ACC112 (cell line): ENCODE results near the gene SLC25A4.

ENCODE experiments used
- H2AFZ ChIP-seq: fragments of 200-600 bp; sonication (generic); one replicate; pipeline ENCODE4 v1.6.0; 2017; ENCODE audit warnings: antibody characterized with exemption, low read length; ENCODE audit not compliant: unreplicated experiment
- H3K27ac ChIP-seq: fragments of 200-600 bp; sonication (generic); 2 replicates; pipeline ENCODE4 v1.5.1; 2014; ENCODE audit warnings: low read depth, mild to moderate bottlenecking, antibody characterized with exemption, low read length, moderate library complexity
- H3K27me3 ChIP-seq: fragments of 200-600 bp; sonication (generic); 2 replicates; pipeline ENCODE4 v1.6.1; 2014; ENCODE audit warnings: mild to moderate bottlenecking, antibody characterized with exemption, low read length, moderate library complexity, mixed read lengths; ENCODE audit not compliant: insufficient read depth
- H3K36me3 ChIP-seq: fragments of 200-600 bp; sonication (generic); 2 replicates; pipeline ENCODE4 v1.6.1; 2016; ENCODE audit warnings: mild to moderate bottlenecking, antibody characterized with exemption, low read length, moderate library complexity, mixed read lengths; ENCODE audit not compliant: insufficient read depth
- H3K4me1 ChIP-seq: fragments of 200-600 bp; sonication (generic); one replicate; pipeline ENCODE4 v1.6.1; 2016; ENCODE audit warnings: low read length, mixed read lengths; ENCODE audit not compliant: insufficient read depth, unreplicated experiment, control insufficient read depth
- H3K4me3 ChIP-seq: fragments of 200-600 bp; sonication (generic); 2 replicates; pipeline ENCODE4 v1.5.1; 2014; ENCODE audit warnings: mild to moderate bottlenecking, low read depth, low read length
- H3K79me2 ChIP-seq: fragments of 200-600 bp; sonication (generic); one replicate; pipeline ENCODE4 v1.6.0; 2016; ENCODE audit warnings: low read length; ENCODE audit not compliant: control insufficient read depth, unreplicated experiment, insufficient read depth

The SLC25A4 gene

GRCh38 chr4:185142912-185143600 lies at the start of gene SLC25A4:
Gene SLC25A4, plus strand, starts transcription at chr4:185143266. Its CDS starts 107 bp downstream, at chr4:185143373.
- H3K27me3 ChIP-seq = no peaks in the 10 kb centered on the region
- peaks cover 18% of the 10 kb centered on the region for H3K4me1 ChIP-seq
- H3K36me3 ChIP-seq = no peaks in the 10 kb centered on the region
- H3K4me3 ChIP-seq = peak within 1 kb of the TSS; percentile 87
- no peak within 1 kb of the TSS for H3K27ac ChIP-seq
- peaks cover 7% of the 10 kb centered on the region for H3K79me2 ChIP-seq
- peak within 1 kb of the TSS; percentile 92 for H2AFZ ChIP-seq

GRCh38 chr4:185093603-185094002 lies 49.5 kb upstream of the SLC25A4 start:
- no peaks in the 10 kb centered on the region for H3K4me1 ChIP-seq
- H2AFZ ChIP-seq = no peak overlapping the region
- H3K36me3 ChIP-seq = no peaks in the 10 kb centered on the region
- H3K79me2 ChIP-seq = no peaks in the 10 kb centered on the region
- peaks cover 6% of the 10 kb centered on the region; the same call in 1 of the 2 replicates for H3K27me3 ChIP-seq
- H3K4me3 ChIP-seq = no peak overlapping the region
- H3K27ac ChIP-seq = no peak overlapping the region

- H3K79me2 ChIP-seq = no peaks in the 10 kb centered on the region
- H3K4me1 ChIP-seq = no peaks in the 10 kb centered on the region
- no peak overlapping the region for H3K27ac ChIP-seq
- H3K27me3 ChIP-seq = peaks cover 15% of the 10 kb centered on the region
- no peak overlapping the region for H2AFZ ChIP-seq
- H3K4me3 ChIP-seq = no peak overlapping the region
- no peaks in the 10 kb centered on the region for H3K36me3 ChIP-seq
These were observed 46.9 kb upstream of the SLC25A4 start for GRCh38 chr4:185096032-185096653.

- H3K4me1 ChIP-seq = no peaks in the 10 kb centered on the region
- H3K36me3 ChIP-seq = no peaks in the 10 kb centered on the region
- H3K27ac ChIP-seq = no peak overlapping the region
- peaks cover 9% of the 10 kb centered on the region for H3K27me3 ChIP-seq
- no peak overlapping the region for H3K4me3 ChIP-seq
- H3K79me2 ChIP-seq = no peaks in the 10 kb centered on the region
- H2AFZ ChIP-seq = no peak overlapping the region
These were observed 44.6 kb upstream of the SLC25A4 start for GRCh38 chr4:185098474-185098873.

GRCh38 chr4:185099024-185099682 lies 43.9 kb upstream of the SLC25A4 start:
- no peaks in the 10 kb centered on the region for H3K36me3 ChIP-seq
- H3K27me3 ChIP-seq = peaks cover 9% of the 10 kb centered on the region
- no peak overlapping the region for H3K27ac ChIP-seq
- H3K79me2 ChIP-seq = no peaks in the 10 kb centered on the region
- no peaks in the 10 kb centered on the region for H3K4me1 ChIP-seq
- H3K4me3 ChIP-seq = no peak overlapping the region
- no peak overlapping the region for H2AFZ ChIP-seq

- H3K4me1 ChIP-seq = no peaks in the 10 kb centered on the region
- no peak overlapping the region for H3K4me3 ChIP-seq
- peaks cover 9% of the 10 kb centered on the region for H3K27me3 ChIP-seq
These were observed 43.1 kb upstream of the SLC25A4 start for GRCh38 chr4:185099940-185100339.

GRCh38 chr4:185100423-185100822 lies 42.6 kb upstream of the SLC25A4 start:
- peaks cover 9% of the 10 kb centered on the region for H3K27me3 ChIP-seq
- H3K27ac ChIP-seq = no peak overlapping the region
- no peaks in the 10 kb centered on the region for H3K4me1 ChIP-seq
- no peaks in the 10 kb centered on the region for H3K79me2 ChIP-seq
- H3K36me3 ChIP-seq = no peaks in the 10 kb centered on the region
- H3K4me3 ChIP-seq = no peak overlapping the region
- no peak overlapping the region for H2AFZ ChIP-seq

More at GRCh38 chr4:185099940-185100339, 43.1 kb upstream of the SLC25A4 start:
- no peak overlapping the region for H2AFZ ChIP-seq
- H3K79me2 ChIP-seq = no peaks in the 10 kb centered on the region
- no peaks in the 10 kb centered on the region for H3K36me3 ChIP-seq
- H3K27ac ChIP-seq = no peak overlapping the region

- Histone ChIP-seq H3K36me3 (no peaks in the 10 kb centered on the region), H3K79me2 (no peaks in the 10 kb centered on the region), H3K27me3 (peaks cover 9% of the 10 kb centered on the region), H2AFZ (no peak overlapping the region), H3K4me3 (no peak overlapping the region), H3K4me1 (no peaks in the 10 kb centered on the region), H3K27ac (no peak overlapping the region)
These were observed 41.6 kb upstream of the SLC25A4 start for GRCh38 chr4:185101354-185101890.

GRCh38 chr4:185104733-185105132 lies 38.3 kb upstream of the SLC25A4 start:
- H3K4me3 ChIP-seq = no peak overlapping the region

GRCh38 chr4:185106353-185106752 lies 36.7 kb upstream of the SLC25A4 start:
- Histone ChIP-seq H3K36me3 (no peaks in the 10 kb centered on the region), H3K27ac (no peak overlapping the region), H2AFZ (no peak overlapping the region), H3K79me2 (no peaks in the 10 kb centered on the region), H3K4me3 (no peak overlapping the region), H3K27me3 (no peaks in the 10 kb centered on the region), H3K4me1 (peaks cover 2% of the 10 kb centered on the region)

More at GRCh38 chr4:185104733-185105132, 38.3 kb upstream of the SLC25A4 start:
- Histone ChIP-seq H3K4me1 (no peaks in the 10 kb centered on the region), H3K79me2 (no peaks in the 10 kb centered on the region), H3K27ac (no peak overlapping the region), H3K27me3 (peaks cover 2% of the 10 kb centered on the region; the same call in 1 of the 2 replicates), H3K36me3 (no peaks in the 10 kb centered on the region), H2AFZ (no peak overlapping the region)
